ENCODE measurements around the gene USF3. TPM values are rescaled to one million over a fixed set of nuclear protein-coding genes. Genes with fewer than 3 reads are reported as not detected.

Gene USF3
- total RNA-seq, 2 donors from 2014 or later, result 15.5 to 17.6 TPM

DNA sequence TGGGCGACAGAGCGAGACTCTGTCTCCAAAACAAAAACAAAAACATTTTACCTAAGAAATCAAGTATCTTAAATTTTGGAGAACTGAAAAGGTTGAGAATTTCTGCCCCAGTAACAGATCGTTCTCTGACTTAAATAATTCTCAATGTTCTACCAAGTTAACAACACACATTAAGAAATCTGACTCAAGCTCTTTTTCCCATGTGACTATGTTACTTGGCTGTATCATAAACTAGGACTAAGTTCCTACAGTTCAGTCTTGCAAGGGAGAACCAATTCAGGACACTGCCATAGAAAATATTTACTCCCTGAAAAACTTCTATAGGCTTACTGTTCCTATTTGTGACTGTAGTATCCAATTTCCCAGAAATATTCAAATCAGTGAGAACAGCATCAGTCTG, 20.9 kb upstream of the USF3 start:
- TF ChIP-seq, protein P1, sequence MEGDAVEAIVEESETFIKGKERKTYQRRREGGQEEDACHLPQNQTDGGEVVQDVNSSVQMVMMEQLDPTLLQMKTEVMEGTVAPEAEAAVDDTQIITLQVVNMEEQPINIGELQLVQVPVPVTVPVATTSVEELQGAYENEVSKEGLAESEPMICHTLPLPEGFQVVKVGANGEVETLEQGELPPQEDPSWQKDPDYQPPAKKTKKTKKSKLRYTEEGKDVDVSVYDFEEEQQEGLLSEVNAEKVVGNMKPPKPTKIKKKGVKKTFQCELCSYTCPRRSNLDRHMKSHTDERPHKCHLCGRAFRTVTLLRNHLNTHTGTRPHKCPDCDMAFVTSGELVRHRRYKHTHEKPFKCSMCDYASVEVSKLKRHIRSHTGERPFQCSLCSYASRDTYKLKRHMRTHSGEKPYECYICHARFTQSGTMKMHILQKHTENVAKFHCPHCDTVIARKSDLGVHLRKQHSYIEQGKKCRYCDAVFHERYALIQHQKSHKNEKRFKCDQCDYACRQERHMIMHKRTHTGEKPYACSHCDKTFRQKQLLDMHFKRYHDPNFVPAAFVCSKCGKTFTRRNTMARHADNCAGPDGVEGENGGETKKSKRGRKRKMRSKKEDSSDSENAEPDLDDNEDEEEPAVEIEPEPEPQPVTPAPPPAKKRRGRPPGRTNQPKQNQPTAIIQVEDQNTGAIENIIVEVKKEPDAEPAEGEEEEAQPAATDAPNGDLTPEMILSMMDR (conservative IDR thresholded peaks at IDR 0.05), result no peak
- Histone ChIP-seq H3K9me3 (ENCODE audit: control insufficient read depth, low read length) (no peaks in the 10 kb centered on the region), H3K4me1 (ENCODE audit: control insufficient read depth, insufficient read depth, low read length) (no peaks in the 10 kb centered on the region), H3K36me3 (ENCODE audit: control insufficient read depth, insufficient read depth, low read length) (peaks cover 42% of the 10 kb centered on the region), H3K27ac (ENCODE audit: low read depth, low read length) (no peak overlapping the region), H3K9ac (ENCODE audit: extremely low read depth, low read length, poor library complexity, severe bottlenecking) (no peak overlapping the region), H3K27me3 (ENCODE audit: control insufficient read depth, insufficient read depth, low read length, poor library complexity, severe bottlenecking) (no peaks in the 10 kb centered on the region), H3K4me3 (ENCODE audit: low read length) (no peak overlapping the region)
- Mint-ChIP-seq H3K27me3 (ENCODE audit: insufficient read depth) (no peaks in the 10 kb centered on the region), H3K4me1 (no peaks in the 10 kb centered on the region), H3K4me3 (no peak overlapping the region), H3K27ac (no peak overlapping the region), H3K36me3 (ENCODE audit: low read depth) (peaks cover 43% of the 10 kb centered on the region), H3K9me3 (no peaks in the 10 kb centered on the region)
- no peak for DNase-seq
- 91 to 100% methylated on average over 1 to 3 of the region's 3 CpGs for WGBS, 2 experiments (ENCODE audit: insufficient coverage in 1 of 2, insufficient read length in 1 of 2)

DNA sequence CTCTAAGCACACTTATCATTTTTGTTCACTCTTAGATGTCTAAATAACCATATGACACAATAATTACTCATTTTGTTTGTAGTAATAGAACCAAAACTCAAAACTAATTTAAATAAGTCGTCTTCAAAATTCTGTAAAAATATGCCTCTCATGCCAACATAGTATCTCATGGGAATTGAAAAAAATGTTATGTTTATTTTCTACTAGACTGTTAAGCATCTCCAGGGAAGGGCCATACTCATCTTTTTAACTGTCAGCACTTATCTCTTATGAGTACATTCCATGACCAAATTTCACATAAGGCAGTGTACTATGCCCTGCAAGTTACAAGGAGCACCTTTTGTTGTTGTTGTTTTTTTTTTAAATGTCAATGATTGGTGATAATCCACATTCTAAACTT, 18.3 kb upstream of the USF3 start:
- Histone ChIP-seq H3K4me3 (ENCODE audit: low read length) (no peak overlapping the region), H3K9me3 (ENCODE audit: control insufficient read depth, low read length) (no peaks in the 10 kb centered on the region), H3K4me1 (ENCODE audit: control insufficient read depth, insufficient read depth, low read length) (no peaks in the 10 kb centered on the region), H3K9ac (ENCODE audit: extremely low read depth, low read length, poor library complexity, severe bottlenecking) (no peak overlapping the region), H3K36me3 (ENCODE audit: control insufficient read depth, insufficient read depth, low read length) (peaks cover 17% of the 10 kb centered on the region), H3K27ac (ENCODE audit: low read depth, low read length) (no peak overlapping the region), H3K27me3 (ENCODE audit: control insufficient read depth, insufficient read depth, low read length, poor library complexity, severe bottlenecking) (no peaks in the 10 kb centered on the region)
- TF ChIP-seq, protein P1 (conservative IDR thresholded peaks at IDR 0.05), result no peak
- Mint-ChIP-seq H3K4me1 (no peaks in the 10 kb centered on the region), H3K27ac (no peak overlapping the region), H3K9me3 (no peaks in the 10 kb centered on the region), H3K4me3 (no peak overlapping the region), H3K36me3 (ENCODE audit: low read depth) (peaks cover 26% of the 10 kb centered on the region), H3K27me3 (ENCODE audit: insufficient read depth) (no peaks in the 10 kb centered on the region)
- DNase-seq, result no peak
- 100% methylated on average over 1 of the region's 1 CpG; no CpG with 5 or more reads in 1 of the 2 experiments for WGBS, 2 experiments (ENCODE audit: insufficient coverage in 1 of 2, insufficient read length in 1 of 2)

DNA sequence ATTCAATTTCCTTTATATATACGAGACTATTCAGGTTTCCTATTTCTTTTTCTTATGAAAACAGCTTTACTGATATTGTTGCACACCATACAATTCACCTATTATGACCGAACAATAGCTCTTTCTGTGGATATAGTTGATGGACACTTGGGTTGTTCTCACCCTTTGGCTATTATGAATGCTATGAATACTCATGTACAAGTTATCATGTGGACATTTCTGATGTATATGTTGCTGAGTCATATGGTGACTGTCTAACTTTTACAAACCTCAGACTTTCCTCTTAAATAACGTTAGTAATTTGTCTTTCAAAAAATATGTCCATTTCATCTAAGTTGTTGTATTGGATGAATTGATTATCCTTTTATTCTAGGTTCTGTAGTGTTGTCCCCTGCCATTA, 15.7 kb upstream of the USF3 start:
- H3K27ac Mint-ChIP-seq, result no peak overlapping the region
- H3K4me3 Mint-ChIP-seq, result no peak overlapping the region
- no peaks in the 10 kb centered on the region for H3K9me3 Mint-ChIP-seq
- Histone ChIP-seq H3K27me3 (ENCODE audit: control insufficient read depth, insufficient read depth, low read length, poor library complexity, severe bottlenecking) (no peaks in the 10 kb centered on the region), H3K27ac (ENCODE audit: low read depth, low read length) (no peak overlapping the region), H3K9me3 (ENCODE audit: control insufficient read depth, low read length) (no peaks in the 10 kb centered on the region), H3K4me1 (ENCODE audit: control insufficient read depth, insufficient read depth, low read length) (no peaks in the 10 kb centered on the region), H3K4me3 (ENCODE audit: low read length) (no peak overlapping the region), H3K36me3 (ENCODE audit: control insufficient read depth, insufficient read depth, low read length) (no peaks in the 10 kb centered on the region), H3K9ac (ENCODE audit: extremely low read depth, low read length, poor library complexity, severe bottlenecking) (no peak overlapping the region)
- no peaks in the 10 kb centered on the region for H3K4me1 Mint-ChIP-seq
- no peak for DNase-seq
- WGBS, 2 experiments (ENCODE audit: insufficient coverage in 1 of 2, insufficient read length in 1 of 2), result 87% methylated on average over 2 of the region's 3 CpGs; no CpG with 5 or more reads in 1 of the 2 experiments
- H3K36me3 Mint-ChIP-seq (ENCODE audit: low read depth), result peaks cover 10% of the 10 kb centered on the region
- H3K27me3 Mint-ChIP-seq (ENCODE audit: insufficient read depth), result no peaks in the 10 kb centered on the region
- TF ChIP-seq, protein P1 (conservative IDR thresholded peaks at IDR 0.05), result no peak

Data from endodermal cell (in vitro differentiated cells).